ENCODE data around the gene TMEM134.

Gene TMEM134

GRCh38 chr11:67456068-67456705, 12.9 kb downstream of the TMEM134 start:
- no peak for DNase-seq

DNA sequence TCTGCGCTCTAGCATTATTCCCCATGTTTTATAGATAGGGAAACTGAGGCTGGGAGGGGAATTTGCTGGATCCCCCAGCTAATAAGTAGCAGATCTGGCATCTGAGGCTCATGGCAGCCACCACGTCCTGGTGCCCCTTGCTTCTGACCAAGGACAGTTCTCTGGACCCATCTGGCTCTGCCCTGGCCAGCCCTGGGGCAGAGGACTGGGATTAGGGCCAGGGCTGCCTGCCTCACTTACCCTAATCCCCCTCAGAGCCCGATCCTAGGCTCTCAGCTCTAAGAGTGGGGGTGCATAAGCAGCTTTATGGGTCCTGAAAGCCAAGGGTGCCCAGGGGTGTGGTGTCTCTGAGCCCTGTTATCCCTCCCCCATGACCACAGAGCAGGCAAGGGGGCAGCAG, 14.0 kb downstream of the TMEM134 start, which contains the start of gene CABP4:
TSS of gene CABP4 (plus strand) at position 301 of the 400 bp plus-strand sequence. CDS start at position 371, 70 bp downstream.
- DNase-seq: no peak

DNA sequence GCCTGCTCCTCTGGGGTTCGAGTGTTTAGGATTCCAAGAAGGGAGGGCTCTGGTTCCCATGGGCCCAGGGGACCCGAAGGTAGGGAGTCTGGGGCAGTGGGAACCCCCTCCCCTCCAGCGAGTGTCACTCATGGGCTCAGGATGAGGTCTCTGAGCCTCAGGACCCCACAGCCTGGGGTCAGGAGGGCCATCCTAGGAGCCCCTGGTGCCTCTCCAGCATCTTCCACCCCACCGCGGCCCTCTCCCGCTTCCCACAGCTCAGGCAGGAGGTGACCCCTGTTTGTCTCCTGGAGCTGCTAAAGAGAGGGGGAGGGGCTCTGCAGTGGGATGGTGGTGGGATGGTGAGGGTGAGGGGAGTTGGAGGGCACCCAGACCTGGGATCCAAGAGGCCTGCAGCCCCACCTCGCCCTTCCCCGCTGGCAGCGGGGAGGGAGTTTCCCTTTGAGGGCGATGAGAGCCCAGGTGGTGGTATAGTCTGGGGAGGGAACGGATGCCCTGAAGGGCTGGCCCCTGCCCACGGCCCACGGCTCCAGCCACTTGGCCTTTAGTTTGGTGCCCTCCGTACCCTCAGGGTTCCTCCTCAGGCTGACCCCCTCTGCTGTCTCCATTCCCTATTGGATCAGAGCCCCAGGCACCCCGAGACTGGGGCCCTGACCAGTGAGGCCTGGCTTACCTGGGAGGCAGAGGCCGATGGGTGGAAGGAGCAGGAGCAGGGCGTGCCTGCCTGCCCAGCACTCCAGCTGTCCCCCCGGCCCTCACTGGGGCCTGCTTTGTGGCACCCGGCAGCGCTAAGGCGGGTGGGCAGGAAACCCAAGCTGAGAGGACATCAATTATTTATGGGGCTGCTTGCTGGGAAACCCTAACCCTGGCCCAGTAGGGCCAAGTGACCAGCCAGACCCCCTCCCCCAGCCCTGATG, 15.0 kb downstream of the TMEM134 start:
- DNase-seq: no peak

GRCh38 chr11:67452141-67452952, 16.7 kb downstream of the TMEM134 start, which contains the start of gene GPR152:
TSS of gene GPR152 (minus strand) at chr11:67452729. CDS start at chr11:67452724, 5 bp downstream.
- no peak for DNase-seq

GRCh38 chr11:67451658-67451976, 17.4 kb downstream of the TMEM134 start:
- DNase-seq: no peak

GRCh38 chr11:67450796-67451657, 18.0 kb downstream of the TMEM134 start:
- DNase-seq: no peak

GRCh38 chr11:67449116-67449844, 19.8 kb downstream of the TMEM134 start:
- DNase-seq: no peak

DNA sequence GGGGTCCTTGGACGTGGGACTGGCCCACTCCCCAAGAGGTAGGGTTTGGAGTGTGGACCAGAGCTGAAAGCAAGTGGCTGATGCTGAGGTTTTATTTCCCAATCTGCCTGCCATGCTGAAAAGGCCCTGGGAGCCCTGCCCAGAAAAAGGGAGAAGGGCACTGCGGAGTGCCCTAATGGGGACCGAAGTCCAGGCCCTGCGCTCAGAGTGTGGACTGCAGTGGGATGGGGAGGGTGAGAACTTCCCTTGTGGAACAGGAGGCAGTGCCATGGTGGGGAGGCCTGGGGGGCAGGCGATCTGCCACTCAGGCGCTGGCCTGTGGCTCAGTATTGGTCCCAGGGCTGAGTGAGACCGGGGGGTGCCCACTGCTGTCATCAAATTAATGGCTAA, 20.8 kb downstream of the TMEM134 start:
- DNase-seq: no peak

DNA sequence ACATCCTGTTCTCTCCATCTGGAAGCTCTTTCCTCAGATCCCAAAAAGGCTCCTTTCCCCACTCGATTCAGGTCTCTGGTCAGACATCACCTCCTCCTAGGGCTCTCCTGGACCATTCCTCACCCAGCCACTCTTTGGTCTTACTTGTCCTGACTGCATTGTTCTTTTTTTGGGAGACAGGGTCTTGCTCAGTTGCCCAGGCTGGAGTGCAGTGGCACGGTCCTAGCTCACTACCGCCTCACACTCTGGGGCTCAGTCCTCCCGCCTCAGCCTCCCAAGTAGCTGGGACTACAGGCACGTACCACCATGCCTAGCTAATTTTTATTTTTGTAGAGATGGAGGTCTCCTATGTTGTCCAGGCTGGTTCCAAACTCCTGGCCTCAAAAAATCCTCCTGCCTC, 23.5 kb downstream of the TMEM134 start:
- no peak for DNase-seq

DNA sequence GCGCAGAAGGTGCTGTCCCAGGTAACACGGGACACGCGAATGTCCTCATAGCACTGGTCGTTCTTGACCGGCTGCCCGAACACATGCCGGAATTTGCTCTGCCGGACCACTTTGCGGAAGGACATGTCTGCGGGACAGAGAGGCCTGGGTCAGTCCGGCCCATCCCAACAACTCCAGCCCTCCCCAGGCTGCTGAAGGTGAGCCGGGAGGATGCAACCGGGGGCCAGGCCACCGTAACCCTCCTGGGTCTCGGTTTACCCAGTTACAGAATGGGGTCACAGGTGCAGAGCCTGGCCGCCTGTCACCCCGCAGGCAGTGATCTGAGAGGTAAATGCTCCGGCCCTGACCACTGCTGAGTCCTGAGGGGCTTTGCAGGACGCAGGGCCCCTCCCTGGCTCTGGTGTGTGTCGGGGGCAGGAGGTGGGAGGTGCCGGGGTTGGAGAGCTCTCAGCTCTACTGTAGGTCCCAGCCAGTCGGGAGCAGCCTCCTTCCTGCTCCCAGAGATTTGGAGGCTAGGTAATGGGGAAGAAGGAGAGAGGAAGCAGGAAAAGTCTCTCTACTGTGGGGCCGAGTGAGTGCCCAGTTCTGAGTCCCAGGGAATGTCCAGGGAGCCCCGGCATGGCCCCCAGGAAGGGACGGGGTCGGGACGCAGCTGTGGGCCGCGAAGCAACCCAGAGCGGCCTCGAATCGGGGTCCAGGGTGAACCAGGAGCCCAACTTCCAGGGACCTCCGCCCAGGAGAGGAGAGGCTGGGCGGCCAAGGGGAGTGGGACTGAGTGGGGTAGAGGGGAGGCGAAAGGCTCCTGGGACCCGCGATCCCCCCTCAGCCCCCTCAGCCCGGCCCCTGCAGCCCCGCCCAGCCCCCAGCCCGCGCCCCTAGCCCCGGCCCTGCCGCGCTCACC, 26.3 kb downstream of the TMEM134 start:
- DNase-seq: no peak

GRCh38 chr11:67441731-67442351, 27.2 kb downstream of the TMEM134 start:
- DNase-seq: no peak

DNA sequence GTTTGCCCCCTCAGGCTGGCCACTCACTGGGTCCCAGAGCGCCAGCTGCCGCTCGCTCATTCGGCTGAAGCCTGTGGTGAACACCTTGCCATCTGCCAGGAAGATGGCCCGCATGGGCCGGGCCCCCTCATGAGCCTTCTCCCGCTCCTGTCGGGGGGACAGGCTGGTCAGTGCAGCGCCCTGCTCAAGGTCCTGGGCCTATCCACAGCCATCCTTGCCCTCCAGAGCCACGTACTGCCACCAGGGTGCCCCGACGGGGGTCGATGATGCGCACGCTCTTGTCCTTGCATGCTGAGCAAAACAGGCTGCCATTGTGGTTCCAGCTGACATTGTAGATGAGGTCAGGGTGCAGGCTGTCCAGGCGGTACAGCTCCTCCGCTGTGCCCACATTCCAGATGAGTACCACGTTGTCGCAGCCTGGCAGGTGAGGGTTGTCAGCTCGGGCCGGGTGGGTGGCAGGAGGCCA, 27.9 kb downstream of the TMEM134 start:
- DNase-seq: no peak

- DNase-seq: no peak
Measured at GRCh38 chr11:67440229-67441097, 28.6 kb downstream of the TMEM134 start.

DNA sequence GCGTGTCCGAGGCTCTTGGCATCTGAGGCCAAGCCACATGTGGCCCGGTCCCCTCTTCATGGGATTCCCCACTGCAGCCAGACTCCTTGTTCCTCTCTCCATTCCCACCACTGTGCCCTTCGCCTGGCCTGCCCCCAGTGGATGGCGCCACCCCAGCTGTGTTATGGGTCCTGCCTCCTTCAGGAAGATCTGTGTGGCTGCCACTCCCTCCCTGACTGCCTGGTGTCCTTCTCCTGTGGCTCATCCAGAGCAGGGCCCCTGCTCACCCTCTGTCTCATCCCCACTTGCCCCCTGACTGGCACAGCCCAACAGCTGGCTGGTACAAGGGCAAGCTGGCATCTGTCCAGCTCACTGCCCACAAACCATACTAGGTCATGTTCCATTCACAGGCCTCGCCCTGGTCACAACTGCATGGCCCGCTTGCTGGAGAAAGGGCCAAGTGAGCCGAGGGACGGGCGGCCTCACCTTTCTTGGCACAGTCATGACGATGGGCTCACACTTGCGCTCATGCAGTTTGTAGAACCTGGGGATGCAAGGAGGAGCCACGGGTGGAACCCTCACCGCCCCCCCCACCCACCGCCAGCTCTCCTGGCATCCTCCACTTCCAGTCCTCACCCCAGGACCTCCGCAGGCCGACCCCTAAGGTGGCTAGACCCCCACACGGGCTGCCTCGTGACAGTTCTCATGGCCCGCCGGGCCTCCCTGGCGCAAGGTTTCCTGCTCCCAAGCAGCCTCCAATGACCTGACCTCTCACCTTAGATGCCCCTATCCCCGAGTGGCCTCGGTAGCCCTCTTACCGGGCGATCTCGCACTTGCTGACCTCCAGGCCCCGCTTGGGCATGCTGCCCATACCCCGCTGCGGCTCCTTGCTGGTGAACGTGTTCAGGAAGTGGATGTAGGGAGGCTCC, 29.5 kb downstream of the TMEM134 start:
- no peak for DNase-seq

GRCh38 chr11:67438158-67438902, 30.7 kb downstream of the TMEM134 start:
- no peak for DNase-seq

DNA sequence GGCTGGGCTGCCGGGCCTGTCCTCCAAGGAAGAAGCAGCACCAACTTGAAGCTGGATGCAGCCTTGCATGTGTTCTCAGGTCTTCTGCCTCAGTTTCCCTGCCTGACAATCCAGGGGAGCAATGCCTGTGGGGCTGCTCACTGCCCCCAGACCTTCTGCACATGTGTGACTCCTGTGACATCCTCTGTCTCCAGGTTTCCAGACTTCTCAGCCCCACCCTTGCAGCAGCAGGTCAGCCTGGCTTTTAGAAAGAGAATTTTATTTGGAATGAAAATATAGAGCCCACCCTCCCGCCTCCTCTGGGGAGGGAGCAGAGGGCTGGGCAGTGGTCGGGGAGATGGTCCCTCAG, 31.3 kb downstream of the TMEM134 start:
- no peak for DNase-seq
